K562 (cell line): Measurements from ENCODE around the gene NVL. TPM values are rescaled to one million over a fixed set of nuclear protein-coding genes. Genes with fewer than 3 reads are reported as not detected.

Source experiments
- BCOR ChIP-seq: fragments of 450-650 bp; IDR thresholded peaks from 2 replicates; pipeline ENCODE4 v1.6.1; 2016
- ELF4 ChIP-seq: fragments of 450-650 bp; formaldehyde crosslinking; IDR thresholded peaks from 2 replicates; pipeline ENCODE4 v1.4.0; 2022; ENCODE audit warnings: missing genetic modification characterization
- ERF ChIP-seq: fragments of 450-650 bp; formaldehyde crosslinking; IDR thresholded peaks from 2 replicates; pipeline ENCODE4 v1.4.0; 2020; ENCODE audit warnings: mild to moderate bottlenecking, mixed read lengths
- ESRRA ChIP-seq: fragments of 450-650 bp; IDR thresholded peaks from 2 replicates; pipeline ENCODE4 v1.6.1; 2014; ENCODE audit warnings: low read depth, mild to moderate bottlenecking, moderate library complexity, borderline replicate concordance
- GABPA ChIP-seq: fragments of 200-800 bp; sonication (Bioruptor generic); conservative IDR thresholded peaks from 2 replicates; pipeline ENCODE4 v1.6.1; 2016; ENCODE audit warnings: low read depth, missing genetic modification characterization, missing compliant biosample characterization
- IFI16 ChIP-seq: fragments of 250-450 bp; sonication (Bioruptor Pico); IDR thresholded peaks from 2 replicates; pipeline ENCODE4 v2.1.2; 2022; ENCODE audit warnings: mild to moderate bottlenecking, inconsistent platforms
- KHSRP ChIP-seq: fragments of 450-650 bp; IDR thresholded peaks from 2 replicates; pipeline ENCODE4 v1.6.1; 2017
- MEIS2 ChIP-seq: fragments of 450-650 bp; IDR thresholded peaks from 2 replicates; pipeline ENCODE4 v1.6.1; 2014; ENCODE audit warnings: mild to moderate bottlenecking; ENCODE audit not compliant: partially characterized antibody
- NCOA6 ChIP-seq: fragments of 450-650 bp; IDR thresholded peaks from 2 replicates; pipeline ENCODE4 v1.6.1; 2017; ENCODE audit warnings: mild to moderate bottlenecking
- NFXL1 ChIP-seq: fragments of 450-650 bp; formaldehyde crosslinking; IDR thresholded peaks from 2 replicates; pipeline ENCODE4 v1.4.0; 2021; ENCODE audit warnings: mild to moderate bottlenecking
- POLR2B ChIP-seq: fragments of 450-650 bp; IDR thresholded peaks from 2 replicates; pipeline ENCODE4 v1.6.1; 2018; ENCODE audit warnings: low read depth; ENCODE audit not compliant: partially characterized antibody
- SAFB2 ChIP-seq: fragments of 200-400 bp; formaldehyde crosslinking; IDR thresholded peaks from 2 replicates; pipeline ENCODE4 v1.6.1; 2018; ENCODE audit warnings: borderline replicate concordance, low read length, low read depth, moderate library complexity; ENCODE audit not compliant: severe bottlenecking
- SMAD3 ChIP-seq: fragments of 450-650 bp; formaldehyde crosslinking; conservative IDR thresholded peaks from 2 replicates; pipeline ENCODE4 v1.4.0; 2020; ENCODE audit warnings: mild to moderate bottlenecking
- SMAD4 ChIP-seq: fragments of 250-450 bp; sonication (Bioruptor Pico); conservative IDR thresholded peaks from 2 replicates; pipeline ENCODE4 v1.8.0; 2021; ENCODE audit warnings: inconsistent platforms, mild to moderate bottlenecking, moderate library complexity
- SP2 ChIP-seq: IDR thresholded peaks from 2 replicates; pipeline ENCODE4 v1.6.1; 2011; ENCODE audit warnings: mild to moderate bottlenecking, low read depth, low read length, moderate library complexity; ENCODE audit not compliant: poor library complexity, severe bottlenecking; ENCODE audit errors: extremely low read depth
- ZNF140 ChIP-seq: fragments of 250-450 bp; sonication (Bioruptor Pico); IDR thresholded peaks from 2 replicates; pipeline ENCODE4 v1.8.0; 2021; ENCODE audit warnings: moderate library complexity, mild to moderate bottlenecking, inconsistent platforms
- ZNF224 ChIP-seq: sonication (generic); formaldehyde crosslinking; IDR thresholded peaks from 2 replicates; pipeline ENCODE4 v1.8.0; 2022; ENCODE audit warnings: mild to moderate bottlenecking, missing genetic modification reagents
- ZNF41 ChIP-seq: fragments of 250-450 bp; sonication (Bioruptor Pico); conservative IDR thresholded peaks from 2 replicates; pipeline ENCODE4 v1.4.0; 2020; ENCODE audit warnings: mild to moderate bottlenecking
- ZNF586 ChIP-seq: fragments of 450-650 bp; formaldehyde crosslinking; conservative IDR thresholded peaks from 2 replicates; pipeline ENCODE4 v1.4.0; 2020; ENCODE audit warnings: mild to moderate bottlenecking, moderate library complexity
- polyA plus RNA-seq, 8 experiments: library from polyadenylated mRNA; depleted of rRNA in 4 of 8; stranded (reverse) in 5 of 8; unstranded in 3 of 8; fragments of >200 nt; fragmentation: Nextera tagmentation in 2 of 8; fragmentation: Illumina TruSeq in 1 of 8; extraction: Ambion mirVana in 2 of 8; extraction: Trizol in 1 of 8; gene quantifications; 2 replicates each; pipeline versions ENCODE4 v1.2.1 to v1.2.3, GENCODE V29; 2011 to 2014; ENCODE audit warnings: inconsistent platforms in 1 of 8, missing spikeins in 1 of 8
- total RNA-seq, 7 experiments: library from RNA; depleted of rRNA in 6 of 7; stranded (reverse); fragments of >200 nt in 6 of 7; fragmentation: Illumina TruSeq in 2 of 7; extraction: Trizol in 2 of 7; gene quantifications; 2 replicates each; pipeline versions ENCODE4 v1.2.1 to v1.2.3, GENCODE V29; 2011 to 2021; ENCODE audit warnings: low replicate concordance in 1 of 7
- TF ChIP-seq, protein P1 (sequence below): sonication (generic); formaldehyde crosslinking; IDR thresholded peaks from 2 replicates; pipeline ENCODE4 v1.9.0; 2022; ENCODE audit warnings: mild to moderate bottlenecking, missing genetic modification reagents
- TF ChIP-seq, protein P2 (sequence below): fragments of 450-650 bp; formaldehyde crosslinking; IDR thresholded peaks from 2 replicates; pipeline ENCODE4 v1.4.0; 2020; ENCODE audit warnings: mild to moderate bottlenecking, moderate library complexity
- TF ChIP-seq, protein P3 (sequence below): fragments of 150-350 bp; IDR thresholded peaks from 2 replicates; pipeline ENCODE4 v1.6.1; 2014; ENCODE audit warnings: low read depth, mild to moderate bottlenecking, low read length, borderline replicate concordance
- TF ChIP-seq, protein P4 (sequence below): fragments of 200-800 bp; sonication (Bioruptor generic); IDR thresholded peaks from 2 replicates; pipeline ENCODE4 v1.6.1; 2017; ENCODE audit warnings: missing genetic modification characterization, missing compliant biosample characterization

The NVL gene
- total and polyA plus RNA-seq, 9 of the 15 experiments (the other 6 are each of a cell fraction or from before 2014, with no cell fraction given): 32.5 to 86.6 (median 62.9) TPM

DNA sequence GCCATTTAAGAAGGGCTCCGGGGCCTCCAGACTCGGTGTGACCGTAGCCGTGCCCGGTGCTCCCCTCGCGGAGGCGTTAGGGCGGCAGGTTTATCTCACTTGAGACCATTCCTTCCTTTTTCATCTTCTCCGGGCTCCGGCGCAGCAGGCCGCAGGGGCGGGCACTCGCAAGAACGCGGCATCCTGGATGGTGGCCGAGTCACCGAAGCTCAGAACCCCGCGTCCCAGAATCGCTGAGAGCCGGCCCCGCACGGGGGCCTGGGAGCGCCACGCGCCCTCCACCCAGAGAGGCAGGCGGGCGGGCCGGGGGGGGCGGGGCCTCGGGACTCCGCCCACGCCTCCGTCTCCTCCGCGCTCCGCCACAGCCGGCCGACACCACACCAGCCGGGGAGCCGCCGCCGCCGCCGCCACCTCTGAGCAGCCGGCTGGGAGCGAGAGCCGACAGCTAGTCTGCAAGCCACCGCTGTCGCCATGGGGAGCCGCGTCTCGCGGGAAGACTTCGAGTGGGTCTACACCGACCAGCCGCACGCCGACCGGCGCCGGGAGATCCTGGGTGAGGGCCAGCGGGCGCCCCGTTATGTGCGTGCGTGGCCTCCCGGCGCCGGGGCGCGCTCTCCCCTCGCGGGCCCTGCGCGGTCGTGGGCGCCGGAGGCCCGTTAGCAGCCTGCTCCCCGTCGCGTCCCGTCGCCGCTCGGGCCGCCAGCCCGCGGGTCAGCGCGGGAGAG lies 146.9 kb downstream of the NVL start, which contains the start of gene DEGS1 (continued):
- TF ChIP-seq ZNF140 (CRISPR knock-in tag) (no peak), KHSRP (no peak), BCOR (no peak), ELF4 (no peak), ZNF41 (CRISPR knock-in tag) (no peak), ESRRA (peak; percentile 23; the same call in 1 of the 2 replicates), ERF (CRISPR knock-in tag) (peak; percentile 39; the same call in 1 of the 2 replicates), POLR2B (peak; percentile 78), SMAD4 (peak; percentile 93), NCOA6 (no peak), NFXL1 (CRISPR knock-in tag) (no peak), SMAD3 (no peak), SAFB2 (no peak), ZNF224 (CRISPR knock-in tag) (no peak), IFI16 (CRISPR knock-in tag) (no peak), ZNF586 (CRISPR knock-in tag) (no peak), MEIS2 (peak; percentile 19), GABPA (tag) (peak; percentile 48; the same call in 1 of the 2 replicates), SP2 (no peak)
- TF ChIP-seq, protein P1, sequence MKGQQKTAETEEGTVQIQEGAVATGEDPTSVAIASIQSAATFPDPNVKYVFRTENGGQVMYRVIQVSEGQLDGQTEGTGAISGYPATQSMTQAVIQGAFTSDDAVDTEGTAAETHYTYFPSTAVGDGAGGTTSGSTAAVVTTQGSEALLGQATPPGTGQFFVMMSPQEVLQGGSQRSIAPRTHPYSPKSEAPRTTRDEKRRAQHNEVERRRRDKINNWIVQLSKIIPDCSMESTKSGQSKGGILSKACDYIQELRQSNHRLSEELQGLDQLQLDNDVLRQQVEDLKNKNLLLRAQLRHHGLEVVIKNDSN (CRISPR knock-in tag): no peak
- TF ChIP-seq, protein P2, sequence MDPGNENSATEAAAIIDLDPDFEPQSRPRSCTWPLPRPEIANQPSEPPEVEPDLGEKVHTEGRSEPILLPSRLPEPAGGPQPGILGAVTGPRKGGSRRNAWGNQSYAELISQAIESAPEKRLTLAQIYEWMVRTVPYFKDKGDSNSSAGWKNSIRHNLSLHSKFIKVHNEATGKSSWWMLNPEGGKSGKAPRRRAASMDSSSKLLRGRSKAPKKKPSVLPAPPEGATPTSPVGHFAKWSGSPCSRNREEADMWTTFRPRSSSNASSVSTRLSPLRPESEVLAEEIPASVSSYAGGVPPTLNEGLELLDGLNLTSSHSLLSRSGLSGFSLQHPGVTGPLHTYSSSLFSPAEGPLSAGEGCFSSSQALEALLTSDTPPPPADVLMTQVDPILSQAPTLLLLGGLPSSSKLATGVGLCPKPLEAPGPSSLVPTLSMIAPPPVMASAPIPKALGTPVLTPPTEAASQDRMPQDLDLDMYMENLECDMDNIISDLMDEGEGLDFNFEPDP (CRISPR knock-in tag): no peak
- TF ChIP-seq, protein P3, sequence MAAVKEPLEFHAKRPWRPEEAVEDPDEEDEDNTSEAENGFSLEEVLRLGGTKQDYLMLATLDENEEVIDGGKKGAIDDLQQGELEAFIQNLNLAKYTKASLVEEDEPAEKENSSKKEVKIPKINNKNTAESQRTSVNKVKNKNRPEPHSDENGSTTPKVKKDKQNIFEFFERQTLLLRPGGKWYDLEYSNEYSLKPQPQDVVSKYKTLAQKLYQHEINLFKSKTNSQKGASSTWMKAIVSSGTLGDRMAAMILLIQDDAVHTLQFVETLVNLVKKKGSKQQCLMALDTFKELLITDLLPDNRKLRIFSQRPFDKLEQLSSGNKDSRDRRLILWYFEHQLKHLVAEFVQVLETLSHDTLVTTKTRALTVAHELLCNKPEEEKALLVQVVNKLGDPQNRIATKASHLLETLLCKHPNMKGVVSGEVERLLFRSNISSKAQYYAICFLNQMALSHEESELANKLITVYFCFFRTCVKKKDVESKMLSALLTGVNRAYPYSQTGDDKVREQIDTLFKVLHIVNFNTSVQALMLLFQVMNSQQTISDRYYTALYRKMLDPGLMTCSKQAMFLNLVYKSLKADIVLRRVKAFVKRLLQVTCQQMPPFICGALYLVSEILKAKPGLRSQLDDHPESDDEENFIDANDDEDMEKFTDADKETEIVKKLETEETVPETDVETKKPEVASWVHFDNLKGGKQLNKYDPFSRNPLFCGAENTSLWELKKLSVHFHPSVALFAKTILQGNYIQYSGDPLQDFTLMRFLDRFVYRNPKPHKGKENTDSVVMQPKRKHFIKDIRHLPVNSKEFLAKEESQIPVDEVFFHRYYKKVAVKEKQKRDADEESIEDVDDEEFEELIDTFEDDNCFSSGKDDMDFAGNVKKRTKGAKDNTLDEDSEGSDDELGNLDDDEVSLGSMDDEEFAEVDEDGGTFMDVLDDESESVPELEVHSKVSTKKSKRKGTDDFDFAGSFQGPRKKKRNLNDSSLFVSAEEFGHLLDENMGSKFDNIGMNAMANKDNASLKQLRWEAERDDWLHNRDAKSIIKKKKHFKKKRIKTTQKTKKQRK: no peak
- TF ChIP-seq, protein P4, sequence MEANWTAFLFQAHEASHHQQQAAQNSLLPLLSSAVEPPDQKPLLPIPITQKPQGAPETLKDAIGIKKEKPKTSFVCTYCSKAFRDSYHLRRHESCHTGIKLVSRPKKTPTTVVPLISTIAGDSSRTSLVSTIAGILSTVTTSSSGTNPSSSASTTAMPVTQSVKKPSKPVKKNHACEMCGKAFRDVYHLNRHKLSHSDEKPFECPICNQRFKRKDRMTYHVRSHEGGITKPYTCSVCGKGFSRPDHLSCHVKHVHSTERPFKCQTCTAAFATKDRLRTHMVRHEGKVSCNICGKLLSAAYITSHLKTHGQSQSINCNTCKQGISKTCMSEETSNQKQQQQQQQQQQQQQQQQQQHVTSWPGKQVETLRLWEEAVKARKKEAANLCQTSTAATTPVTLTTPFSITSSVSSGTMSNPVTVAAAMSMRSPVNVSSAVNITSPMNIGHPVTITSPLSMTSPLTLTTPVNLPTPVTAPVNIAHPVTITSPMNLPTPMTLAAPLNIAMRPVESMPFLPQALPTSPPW (CRISPR knock-in tag): no peak; the same call in none of the 2 replicates
